HepG2 (cell line): ENCODE data around the gene SNRNP25.

Experiments used
- MAX ChIP-seq: IDR thresholded peaks from 2 replicates; pipeline ENCODE4 v1.6.1; 2012; ENCODE audit warnings: inconsistent platforms
- SIN3A ChIP-seq: IDR thresholded peaks from 2 replicates; pipeline ENCODE4 v1.6.1; 2011; ENCODE audit warnings: low read depth, mild to moderate bottlenecking, control low read depth, low read length, borderline replicate concordance
- SNAPC2 ChIP-seq: sonication (generic); formaldehyde crosslinking; IDR thresholded peaks from 2 replicates; pipeline ENCODE4 v1.8.1; 2022; ENCODE audit warnings: mild to moderate bottlenecking, missing genetic modification reagents
- TAF1 ChIP-seq: sonication (generic); formaldehyde crosslinking; IDR thresholded peaks from 2 replicates; pipeline ENCODE4 v1.4.0; 2020; ENCODE audit warnings: missing genetic modification reagents
- ZBTB8A ChIP-seq: sonication (generic); formaldehyde crosslinking; IDR thresholded peaks from 2 replicates; pipeline ENCODE4 v1.4.0; 2020; ENCODE audit warnings: mild to moderate bottlenecking, low read depth, missing genetic modification reagents, borderline replicate concordance
- ZFP37 ChIP-seq: sonication (generic); formaldehyde crosslinking; IDR thresholded peaks from 2 replicates; pipeline ENCODE4 v1.4.0; 2020; ENCODE audit warnings: missing genetic modification reagents, borderline replicate concordance
- ZSCAN5A ChIP-seq: sonication (generic); formaldehyde crosslinking; IDR thresholded peaks from 2 replicates; pipeline ENCODE4 v1.8.0; 2022; ENCODE audit warnings: mild to moderate bottlenecking, missing genetic modification reagents, borderline replicate concordance

- TF ChIP-seq TAF1 (CRISPR knock-in tag) = no peak
- no peak for TF ChIP-seq ZSCAN5A
- TF ChIP-seq SNAPC2 (CRISPR knock-in tag) = no peak
- no peak for TF ChIP-seq MAX
- TF ChIP-seq SIN3A = no peak
- no peak for TF ChIP-seq ZBTB8A (CRISPR knock-in tag)
- no peak for TF ChIP-seq ZFP37 (CRISPR knock-in tag)
These were observed 17.8 kb upstream of the SNRNP25 start for GRCh38 chr16:35678-36305.
